DMS53 treated with DMSO at 0.1 percent for 48 hours (cell line): ENCODE data around the gene MBNL2.

Source experiments
- DNase-seq: peaks from one replicate; lab custom pipeline; 2025; ENCODE audit not compliant: unreplicated experiment; lab: John Stamatoyannopoulos, UW

MBNL2 gene

DNA sequence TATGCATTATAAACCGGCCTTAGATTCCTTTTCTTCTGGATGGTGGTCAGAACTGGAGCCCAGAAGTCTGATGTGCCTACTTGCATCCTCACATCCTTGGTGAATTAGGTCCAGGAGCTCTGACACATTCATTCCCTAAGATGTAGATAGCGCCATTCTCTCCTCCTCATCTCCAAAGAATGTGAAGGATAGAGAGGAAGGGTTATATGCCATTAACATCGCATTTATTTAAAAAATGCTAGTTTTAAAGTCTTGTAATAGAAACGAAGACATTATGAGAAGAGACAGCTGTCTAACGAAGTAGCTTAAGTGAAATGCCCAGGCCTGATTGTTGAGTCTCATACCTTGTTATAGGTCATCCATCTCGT, 9.7 kb downstream of the MBNL2 start:
- no peak for DNase-seq

DNA sequence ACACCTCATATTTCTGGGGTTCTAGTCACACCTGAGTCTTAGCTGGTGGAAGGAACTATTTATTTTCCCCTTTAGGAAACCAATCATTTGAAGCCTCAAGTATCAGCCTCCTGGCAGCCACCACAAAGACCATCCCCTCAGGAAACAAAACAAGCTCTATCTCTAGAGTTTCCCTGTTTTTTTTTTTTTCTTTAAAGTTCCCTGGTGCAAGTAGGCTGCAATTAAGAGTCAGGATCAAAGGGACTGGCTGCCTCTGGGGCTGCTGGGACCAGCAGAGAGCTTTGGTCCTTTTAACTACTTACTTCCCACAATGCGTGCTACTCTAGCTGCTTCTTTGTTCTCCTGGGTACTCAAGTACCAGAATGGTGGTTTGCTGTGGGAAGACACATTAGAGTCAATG, 11.4 kb downstream of the MBNL2 start:
- no peak for DNase-seq

DNA sequence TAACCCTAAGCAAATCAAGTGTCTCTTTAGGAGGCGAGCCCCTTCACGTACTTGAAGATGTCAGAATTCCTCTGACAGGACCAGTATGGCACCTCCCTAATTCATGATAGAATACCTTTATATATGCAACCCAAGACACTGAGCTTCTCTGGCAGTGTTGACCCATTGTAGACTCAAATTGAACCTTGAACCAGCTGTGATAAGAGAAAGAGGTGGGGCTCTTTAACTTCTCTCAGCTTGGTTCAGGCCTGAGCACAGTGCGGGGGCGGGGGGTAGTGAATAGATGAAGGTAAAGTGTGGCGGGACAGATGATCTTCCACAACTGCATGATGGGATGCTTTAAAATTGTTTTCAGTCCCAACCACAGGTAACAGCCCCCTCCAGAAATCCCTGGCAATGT, 12.1 kb downstream of the MBNL2 start:
- no peak for DNase-seq

DNA sequence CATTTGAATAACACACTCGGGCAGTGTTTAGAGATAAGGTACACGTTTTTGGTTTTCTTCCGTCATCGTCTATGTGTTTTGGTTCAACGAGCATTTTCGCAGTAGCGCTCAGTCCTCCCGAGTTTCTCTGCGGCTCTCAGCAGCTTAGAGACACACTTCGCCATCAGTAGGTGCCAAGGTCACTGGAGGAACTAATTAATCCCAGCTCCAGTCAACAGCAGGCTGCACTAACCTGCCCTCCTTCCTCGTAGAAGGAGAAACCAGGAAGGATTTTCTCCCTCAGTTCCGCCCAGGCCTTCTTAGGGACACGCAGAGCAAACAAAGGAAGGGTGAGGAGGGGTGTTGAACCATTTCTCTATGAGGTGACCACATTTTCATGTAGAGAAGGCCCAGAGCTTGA, 12.6 kb downstream of the MBNL2 start:
- no peak for DNase-seq

DNA sequence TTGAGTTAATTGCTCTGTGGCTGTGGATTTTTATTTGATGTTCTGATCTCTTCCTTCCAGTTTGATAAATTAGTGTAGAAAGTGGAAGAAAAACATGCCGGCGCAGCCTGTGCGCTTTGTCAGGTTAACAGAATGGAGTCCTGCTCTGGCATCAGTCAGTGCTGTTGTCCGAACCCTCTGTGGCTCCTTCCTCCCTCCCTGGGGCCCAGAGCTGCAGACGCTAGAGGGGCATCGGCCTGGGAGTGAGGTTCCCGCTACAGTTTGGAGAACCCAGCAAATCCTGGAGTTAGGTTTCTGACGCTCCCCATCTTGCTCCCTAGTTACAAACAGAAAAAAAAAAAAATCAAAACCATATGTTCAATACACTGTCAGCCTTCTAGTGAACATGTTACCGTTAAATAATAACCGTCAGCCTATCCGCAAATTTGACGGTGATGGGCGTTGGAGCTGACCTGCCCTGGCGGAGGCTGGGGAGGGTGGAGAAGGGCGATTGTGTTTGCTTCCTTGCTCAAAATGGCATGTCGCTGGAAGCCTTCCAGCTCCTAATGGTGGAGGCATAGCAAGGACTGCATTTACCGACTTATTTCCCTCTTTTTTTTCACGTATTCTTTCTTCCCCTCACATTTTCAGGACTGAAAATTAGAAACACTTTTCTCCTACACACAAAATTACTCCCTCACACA, 13.6 kb downstream of the MBNL2 start:
- DNase-seq, result no peak

DNA sequence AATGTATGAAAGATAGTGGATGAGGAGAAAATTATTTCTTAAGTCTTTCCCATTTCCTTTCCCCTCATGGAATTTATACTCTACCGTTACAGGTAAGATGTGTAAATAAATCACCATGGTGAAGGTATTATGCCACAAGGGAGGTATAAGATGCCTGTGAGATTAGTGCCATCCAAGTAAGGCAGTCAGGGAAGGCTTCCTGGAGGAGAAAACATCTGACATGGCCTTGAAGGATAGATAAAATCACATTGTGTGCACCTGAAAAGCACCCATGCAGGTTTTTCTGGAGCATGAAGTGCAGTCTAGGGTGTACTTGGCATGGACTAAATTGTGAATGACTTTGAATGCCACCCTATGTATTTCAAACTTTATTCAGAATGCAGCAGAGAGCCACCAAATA, 15.3 kb downstream of the MBNL2 start:
- no peak for DNase-seq

DNA sequence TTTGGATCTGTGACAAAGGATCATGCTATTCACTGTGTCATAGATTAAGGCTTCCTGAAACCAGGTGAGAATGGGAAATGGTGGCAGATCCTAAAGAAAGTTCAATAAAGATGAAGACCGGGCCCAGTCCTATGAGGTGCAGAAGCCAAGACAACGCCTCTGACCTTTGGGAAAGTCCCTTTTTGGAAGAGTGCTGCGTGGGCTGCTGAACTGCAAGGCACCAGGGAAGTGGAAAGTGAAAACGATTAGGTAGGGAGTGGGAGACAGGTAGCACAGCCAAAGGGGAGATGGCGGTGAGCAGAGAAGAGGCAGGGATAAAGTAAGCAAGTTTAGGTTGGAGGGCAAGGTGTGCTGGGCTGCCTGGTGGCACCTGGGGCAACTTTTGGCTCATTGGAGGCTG, 16.3 kb downstream of the MBNL2 start:
- no peak for DNase-seq

DNA sequence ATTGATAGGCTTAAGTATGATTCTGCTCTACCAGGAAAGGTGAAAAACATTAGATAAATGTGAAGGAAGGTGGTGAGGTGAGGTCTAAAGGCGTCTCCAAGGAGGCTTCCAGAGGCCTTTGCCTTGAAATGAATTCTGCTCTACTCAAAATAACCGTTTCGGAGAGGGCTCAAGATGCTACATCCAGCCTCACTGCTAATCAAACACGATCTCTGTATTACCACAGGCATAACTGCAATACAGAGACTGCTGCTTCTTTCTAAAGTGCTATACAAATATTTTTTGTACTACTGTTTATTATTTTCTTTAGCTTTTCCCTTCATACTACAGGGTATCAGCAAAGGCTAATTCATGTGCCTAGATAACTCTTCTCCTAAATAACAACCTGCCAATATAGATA, 16.8 kb downstream of the MBNL2 start:
- DNase-seq, result no peak

DNA sequence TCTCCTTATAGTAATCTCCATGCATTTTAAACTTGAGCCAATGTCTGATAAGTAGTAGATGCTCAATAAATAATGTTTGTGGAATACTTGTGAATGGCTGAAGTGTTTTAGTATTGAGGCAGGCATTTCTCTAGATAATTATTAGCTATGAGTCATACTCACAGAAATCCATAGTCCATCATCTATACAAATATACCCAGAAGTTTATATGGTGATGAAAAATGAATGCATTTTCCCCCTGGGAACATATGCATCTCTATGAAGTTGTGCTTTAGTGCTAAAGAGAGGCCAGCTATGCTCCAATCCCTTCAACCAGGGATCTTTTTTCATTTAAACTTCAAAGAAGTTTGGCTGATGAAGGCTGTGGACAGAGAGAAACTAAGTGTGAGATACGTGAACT, 17.2 kb downstream of the MBNL2 start:
- no peak for DNase-seq

DNA sequence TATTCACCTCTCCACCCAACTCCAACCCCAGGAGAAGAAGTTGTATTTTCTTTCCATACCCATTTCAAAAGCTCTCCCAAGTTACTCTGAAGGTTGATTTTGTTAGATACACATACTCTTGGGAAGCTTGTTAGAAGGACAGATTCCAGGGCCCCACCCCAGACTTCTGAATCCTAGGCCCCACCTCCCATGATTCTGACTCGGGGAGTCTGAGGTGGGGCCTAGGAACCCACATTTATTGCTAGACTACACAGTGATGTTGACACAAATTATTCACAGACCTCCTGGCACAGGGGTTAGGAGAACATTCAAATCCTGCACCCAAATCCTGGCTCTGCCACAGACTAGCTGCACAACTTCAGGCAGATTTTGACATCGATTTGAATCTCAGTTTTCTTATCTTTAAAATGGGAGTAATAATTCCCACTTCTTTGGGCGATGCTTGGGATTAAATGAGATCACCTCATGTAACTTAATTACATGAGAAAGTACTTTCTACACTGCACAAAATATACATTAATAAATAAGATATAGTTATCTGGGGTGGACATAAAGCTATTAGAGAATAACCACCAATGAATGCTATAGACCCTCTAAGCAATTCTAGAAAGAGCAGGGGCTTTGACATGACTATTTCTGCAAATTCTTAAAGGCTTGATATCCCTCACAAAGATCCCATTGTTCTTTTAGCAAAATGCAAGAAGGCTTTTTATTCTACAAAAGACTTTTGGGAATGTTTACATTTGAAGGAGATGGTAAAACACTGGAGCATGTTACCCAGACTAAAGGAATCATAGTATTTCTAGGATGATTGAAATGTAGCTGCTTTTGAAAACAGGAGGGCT, 18.0 kb downstream of the MBNL2 start:
- DNase-seq, result no peak

DNA sequence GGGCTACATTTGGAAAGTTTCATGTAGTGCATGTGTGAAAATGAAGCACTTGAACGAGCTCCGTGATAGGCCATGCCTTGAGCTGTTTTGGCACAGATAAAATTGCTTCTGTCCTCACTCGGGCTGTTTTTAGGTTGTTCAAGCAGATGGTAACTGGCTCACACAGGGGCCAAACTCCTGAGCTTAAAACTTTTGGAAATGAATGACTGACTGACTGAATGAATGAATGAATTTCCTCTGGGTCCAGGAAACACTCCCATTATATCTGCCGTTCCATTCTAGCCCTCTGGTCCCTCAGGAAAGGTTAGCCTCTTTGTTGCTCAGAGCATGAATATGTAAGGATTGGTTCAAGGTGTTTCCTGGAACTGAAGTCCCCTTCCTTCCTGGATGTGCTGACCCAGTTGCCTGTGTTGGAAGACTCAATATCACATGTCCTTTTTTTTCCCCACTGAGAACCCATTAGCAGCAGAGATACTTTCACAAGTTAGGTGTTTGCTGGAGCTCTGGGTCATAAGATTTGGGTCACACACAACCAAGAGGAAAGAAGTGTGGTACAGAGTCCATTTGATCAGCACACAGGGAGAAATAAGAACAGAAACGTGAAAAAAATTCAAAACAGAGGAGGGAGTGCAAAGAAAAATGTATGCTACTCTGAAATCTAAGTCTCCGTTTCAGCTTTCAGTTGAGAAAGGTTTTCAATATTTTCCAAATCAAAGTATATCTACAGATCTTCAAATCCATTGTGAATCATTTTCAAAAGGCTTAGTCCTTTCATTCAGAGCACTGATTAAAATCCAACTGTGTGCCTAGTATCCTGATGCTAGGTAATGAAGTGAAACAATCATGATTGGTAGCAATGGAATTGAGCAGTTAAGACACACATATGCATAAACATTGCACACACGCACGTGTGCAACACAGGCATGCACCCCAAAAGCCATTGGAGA, 18.9 kb downstream of the MBNL2 start:
- DNase-seq, result no peak

DNA sequence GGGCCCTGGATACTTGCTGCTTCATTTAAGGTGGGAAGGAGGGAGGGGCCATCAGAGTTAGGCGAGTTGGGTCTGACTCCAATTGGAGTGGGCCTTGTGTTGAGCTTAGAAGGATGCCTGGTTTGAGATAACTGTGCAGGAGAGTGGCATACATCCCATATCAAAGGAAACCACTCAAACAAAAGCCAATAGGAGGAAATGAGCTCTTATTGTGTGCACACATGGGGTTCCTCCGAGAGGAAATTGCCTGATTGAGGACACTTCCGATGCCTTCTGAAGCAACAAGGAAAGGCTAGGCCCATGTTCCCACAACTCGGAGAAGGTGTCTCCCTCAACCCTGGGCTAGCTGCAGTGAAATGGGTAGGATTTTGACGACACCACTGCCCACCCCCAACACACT, 19.6 kb downstream of the MBNL2 start:
- no peak for DNase-seq

DNA sequence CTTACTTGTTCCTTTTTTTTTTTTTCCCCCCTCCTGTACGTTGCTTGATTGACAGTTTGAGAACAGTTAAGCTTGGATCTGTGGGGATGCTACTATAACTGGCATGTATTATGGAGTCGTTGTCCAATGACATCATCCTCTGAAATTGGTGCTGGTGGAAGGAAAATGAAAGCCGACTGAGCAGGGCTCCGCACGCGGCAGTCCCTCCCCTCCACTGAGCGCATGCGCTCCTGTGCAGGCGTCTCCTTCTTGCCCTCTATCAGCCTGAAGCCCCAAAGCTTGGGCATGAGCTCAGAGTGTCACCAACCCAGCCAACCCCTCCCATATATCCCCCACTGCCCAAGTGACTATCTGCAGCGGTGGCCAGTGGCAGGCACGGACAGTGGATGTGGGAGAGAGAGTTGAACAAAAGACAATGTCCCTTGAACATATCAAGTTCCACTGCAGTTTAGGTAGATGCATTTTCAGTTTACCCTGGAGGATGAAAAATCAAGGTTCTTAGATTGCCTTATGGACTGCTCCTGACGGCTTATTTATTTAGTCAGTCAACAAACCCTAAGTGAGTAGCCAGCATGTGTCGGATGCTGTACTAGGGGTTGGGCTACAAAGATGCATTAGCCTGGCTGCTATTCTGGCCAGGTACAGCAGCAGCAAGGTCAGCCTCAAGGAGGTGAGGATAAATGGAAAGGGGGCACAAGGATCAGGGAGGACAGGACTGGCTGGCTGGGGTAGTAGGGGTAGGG, 20.8 kb downstream of the MBNL2 start:
- DNase-seq, result no peak

DNA sequence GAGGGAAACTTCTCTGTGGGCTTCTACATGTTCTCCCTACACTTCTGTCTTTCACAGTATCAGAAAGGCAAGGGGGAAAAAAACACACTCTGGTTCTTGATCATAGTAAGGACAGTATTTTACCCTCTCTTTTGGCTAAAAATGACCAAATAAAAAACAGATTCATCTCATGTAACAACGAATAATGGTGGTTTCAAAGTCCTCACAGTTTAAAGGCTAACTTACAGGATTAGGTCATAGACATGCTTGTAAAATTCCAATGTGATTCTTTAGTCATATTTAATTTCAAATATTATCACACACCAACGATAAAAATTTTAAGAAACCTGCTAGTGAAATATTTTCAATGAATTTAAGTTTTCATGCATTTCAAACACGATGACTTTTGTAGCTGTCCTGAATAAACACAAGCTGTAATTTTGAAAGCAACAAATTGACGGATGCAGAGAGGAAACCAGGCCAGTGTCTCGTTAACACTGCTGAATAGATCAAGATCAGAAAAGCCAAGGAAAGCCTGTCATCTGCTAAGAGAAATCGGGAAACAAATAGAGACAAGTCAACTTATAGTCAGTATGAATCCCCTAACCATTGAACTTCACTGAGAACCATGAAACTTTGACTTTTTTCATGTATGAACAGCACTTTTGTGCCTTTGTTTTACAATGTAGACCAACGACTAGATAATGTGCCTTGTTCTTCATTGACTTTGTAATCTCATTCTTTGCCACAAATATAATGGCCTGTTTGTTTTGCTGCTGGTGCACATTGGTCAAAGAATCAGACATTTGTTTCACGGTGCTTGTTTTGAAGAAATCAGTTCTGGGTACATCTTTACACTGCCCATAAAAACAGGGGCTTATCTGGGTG, 22.0 kb downstream of the MBNL2 start:
- no peak for DNase-seq

DNA sequence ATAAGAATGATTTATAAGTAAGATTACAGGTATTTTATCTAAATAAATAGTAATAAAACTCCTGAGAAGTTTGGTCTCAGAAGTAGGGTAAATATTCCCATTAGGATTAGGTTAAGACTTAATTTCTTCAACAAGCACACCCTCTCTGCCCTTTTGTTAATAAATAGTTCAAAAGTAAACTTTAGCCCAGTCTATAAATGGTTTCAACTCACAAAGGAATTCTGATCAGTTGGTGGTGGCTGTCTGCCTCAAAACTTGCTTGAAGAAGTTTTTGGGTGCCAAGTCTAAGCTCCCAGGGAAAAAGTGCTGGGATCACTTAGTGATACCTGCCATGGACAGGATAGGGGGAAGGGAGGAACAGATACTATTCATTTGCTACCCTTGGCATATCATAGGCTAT, 22.9 kb downstream of the MBNL2 start:
- DNase-seq, result no peak

DNA sequence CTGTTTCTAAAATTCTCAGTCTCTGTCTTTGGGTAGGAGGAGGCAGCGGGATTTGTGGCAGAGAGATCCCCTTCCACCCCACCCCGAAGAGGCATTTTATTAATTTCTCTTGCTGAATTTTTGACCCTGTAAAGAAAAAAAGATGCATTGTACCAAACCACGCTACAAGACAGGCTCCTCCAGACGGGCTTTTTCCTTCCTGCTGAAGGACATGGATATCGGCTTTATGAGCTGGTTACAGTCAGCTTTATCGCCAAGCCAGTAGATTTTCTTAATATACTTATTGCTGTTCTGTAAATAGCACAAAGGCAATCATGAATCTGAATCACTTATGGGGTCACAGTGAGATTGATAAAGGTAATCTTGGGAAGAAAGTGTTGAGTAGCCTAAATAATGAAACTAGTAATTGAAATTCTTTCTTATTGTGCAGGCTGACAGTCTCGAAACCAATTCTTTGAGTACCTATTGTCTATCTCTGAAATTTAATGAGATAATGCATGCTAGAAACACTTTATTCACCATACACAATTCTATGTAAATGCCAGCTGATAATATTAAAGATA, 24.5 kb downstream of the MBNL2 start:
- no peak for DNase-seq

DNA sequence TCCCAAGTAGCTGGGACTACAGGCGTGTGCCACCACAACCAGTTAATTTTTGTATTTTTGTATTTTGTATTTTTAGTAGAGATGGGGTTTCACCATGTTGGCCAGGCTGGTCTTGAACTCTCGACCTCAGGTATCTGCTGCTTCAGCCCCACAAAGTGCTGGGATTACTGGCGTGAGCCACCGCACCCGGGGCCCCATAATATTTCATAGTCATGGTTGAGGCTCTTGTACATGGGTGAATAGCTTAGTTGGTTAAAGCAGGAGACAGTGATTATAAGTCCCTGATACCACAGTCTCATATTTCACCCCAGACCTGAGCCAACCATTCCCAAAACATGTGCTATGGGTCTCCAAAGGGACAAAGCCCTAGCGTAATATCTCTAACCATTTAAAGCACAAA, 26.1 kb downstream of the MBNL2 start:
- DNase-seq, result no peak

DNA sequence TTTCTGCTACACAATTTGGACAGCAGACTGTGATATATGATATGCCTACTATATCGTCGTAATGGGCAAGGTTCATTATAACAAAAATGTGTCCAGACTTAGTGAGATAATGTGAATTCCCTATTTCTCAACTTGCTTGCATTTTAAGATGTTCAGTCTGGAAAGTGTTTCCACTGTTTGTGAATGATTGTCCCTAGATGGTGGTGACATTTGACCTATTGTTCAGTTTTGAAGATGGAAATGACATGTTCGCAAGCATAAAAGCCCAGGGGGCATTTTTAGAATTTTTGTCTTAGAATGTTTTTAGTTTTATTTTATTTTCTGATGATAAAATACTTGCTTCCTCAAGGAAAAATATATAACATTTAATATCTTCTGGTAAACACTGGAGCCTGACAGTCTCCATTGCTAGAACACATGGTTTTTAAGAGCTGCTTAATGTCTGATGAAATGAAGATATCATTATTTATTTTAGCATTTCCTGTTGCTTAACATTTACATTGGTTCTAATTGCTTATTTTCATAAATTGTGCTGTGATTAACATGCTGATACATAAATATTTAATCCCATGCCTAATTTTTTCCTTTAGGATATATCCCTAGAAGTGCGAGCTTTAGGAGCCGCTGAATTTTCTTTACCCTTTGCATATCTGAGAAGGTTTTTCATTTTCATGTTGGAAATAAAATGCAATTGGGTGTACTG, 27.1 kb downstream of the MBNL2 start:
- DNase-seq, result no peak
